ENCODE measurements around the gene ATP8B3.

The ATP8B3 gene

DNA sequence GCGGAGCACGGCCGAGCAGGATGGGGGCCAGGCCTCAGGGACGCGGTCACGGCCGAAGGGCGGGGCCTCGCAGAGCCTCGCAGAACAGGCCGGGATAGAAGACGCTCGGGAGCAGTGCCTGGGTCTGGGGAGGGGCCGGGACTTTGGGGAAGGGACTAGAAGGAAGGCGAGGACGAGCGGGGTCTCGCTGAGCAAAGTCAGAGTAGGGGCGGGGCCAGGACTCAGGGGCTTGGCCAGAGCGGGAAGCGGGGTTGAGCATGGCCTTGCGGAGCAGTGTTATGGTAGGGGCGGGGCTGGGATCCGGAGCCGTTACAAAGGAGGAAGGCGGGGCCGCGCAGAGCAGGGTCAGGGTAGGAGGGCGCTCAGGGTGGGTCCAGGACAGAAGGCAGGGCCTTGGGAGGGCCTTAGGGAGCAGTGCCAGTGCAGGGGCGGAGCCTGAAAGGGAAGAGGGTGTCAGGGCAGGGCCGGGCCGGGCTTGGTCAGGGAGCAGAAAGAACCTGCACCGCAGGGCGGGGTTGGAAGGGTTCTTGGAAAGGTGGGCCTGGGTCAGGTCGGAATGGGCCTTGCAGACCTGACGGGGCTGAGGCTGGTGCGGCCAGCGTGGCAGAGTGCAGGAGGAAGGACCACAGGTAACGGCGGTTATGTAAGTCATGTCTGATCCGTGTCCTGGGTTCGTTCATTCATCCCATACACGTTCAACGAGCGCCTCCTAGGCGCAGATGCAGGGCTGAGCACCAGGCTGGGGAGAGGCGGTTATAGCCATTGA, 533 bp upstream of the ATP8B3 start:
- peak overlapping the region; percentile 33 for H3K27ac ChIP-seq

DNA sequence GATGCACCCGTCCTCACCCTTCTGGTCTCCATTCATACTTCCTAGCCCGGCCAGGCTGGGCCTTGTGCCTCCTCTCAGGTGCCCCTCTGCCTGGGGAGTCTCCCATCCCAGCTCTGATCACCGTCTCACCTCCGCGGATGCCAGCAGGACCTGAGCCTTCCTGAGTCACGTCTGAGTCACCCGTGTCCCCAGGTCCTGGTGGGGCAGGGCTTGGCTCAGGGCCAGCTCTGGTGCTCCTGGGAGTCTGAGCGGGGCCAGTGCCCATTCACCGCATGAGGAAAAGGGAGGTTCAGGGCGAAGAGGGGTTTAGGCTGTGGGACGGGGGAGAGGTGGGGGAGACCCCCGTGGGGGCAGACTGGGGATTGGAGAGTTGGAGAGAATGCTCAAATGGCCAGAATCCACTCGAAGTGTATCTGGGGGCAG, 593 bp downstream of the ATP8B3 start:
- no peak overlapping the region for H3K27ac ChIP-seq
- TF ChIP-seq, protein P1, sequence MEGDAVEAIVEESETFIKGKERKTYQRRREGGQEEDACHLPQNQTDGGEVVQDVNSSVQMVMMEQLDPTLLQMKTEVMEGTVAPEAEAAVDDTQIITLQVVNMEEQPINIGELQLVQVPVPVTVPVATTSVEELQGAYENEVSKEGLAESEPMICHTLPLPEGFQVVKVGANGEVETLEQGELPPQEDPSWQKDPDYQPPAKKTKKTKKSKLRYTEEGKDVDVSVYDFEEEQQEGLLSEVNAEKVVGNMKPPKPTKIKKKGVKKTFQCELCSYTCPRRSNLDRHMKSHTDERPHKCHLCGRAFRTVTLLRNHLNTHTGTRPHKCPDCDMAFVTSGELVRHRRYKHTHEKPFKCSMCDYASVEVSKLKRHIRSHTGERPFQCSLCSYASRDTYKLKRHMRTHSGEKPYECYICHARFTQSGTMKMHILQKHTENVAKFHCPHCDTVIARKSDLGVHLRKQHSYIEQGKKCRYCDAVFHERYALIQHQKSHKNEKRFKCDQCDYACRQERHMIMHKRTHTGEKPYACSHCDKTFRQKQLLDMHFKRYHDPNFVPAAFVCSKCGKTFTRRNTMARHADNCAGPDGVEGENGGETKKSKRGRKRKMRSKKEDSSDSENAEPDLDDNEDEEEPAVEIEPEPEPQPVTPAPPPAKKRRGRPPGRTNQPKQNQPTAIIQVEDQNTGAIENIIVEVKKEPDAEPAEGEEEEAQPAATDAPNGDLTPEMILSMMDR (conservative IDR thresholded peaks at IDR 0.05), result no peak

More for the DNA sequence above, 533 bp upstream of the ATP8B3 start:
- TF ChIP-seq, protein P1 (conservative IDR thresholded peaks at IDR 0.05), result peak; percentile 65

- no peak overlapping the region for H3K27ac ChIP-seq
- TF ChIP-seq, protein P1 (conservative IDR thresholded peaks at IDR 0.05), result no peak
These were observed 1.5 kb downstream of the ATP8B3 start for GRCh38 chr19:1810439-1811160.

DNA sequence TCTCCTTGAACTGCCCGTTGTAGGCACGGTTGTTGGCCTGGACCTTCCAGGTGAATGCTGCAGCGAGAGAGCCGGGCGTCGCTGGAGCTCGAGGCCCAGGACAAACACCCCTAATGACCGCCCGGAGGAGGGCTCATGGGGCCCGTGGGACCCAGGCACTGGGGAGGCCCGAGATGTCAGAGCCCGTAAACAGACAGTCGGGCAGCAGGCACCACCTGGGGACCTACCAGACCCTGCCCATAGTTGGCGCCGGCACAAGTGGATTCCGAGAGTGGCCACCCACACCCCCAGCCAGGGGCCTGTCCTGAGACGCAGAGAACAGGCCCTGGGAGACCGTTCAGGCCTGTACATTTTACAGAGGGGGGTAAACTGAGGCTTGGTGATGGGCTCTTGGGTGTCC, 2.4 kb downstream of the ATP8B3 start:
- no peak overlapping the region for H3K27ac ChIP-seq
- TF ChIP-seq, protein P1 (conservative IDR thresholded peaks at IDR 0.05), result no peak

DNA sequence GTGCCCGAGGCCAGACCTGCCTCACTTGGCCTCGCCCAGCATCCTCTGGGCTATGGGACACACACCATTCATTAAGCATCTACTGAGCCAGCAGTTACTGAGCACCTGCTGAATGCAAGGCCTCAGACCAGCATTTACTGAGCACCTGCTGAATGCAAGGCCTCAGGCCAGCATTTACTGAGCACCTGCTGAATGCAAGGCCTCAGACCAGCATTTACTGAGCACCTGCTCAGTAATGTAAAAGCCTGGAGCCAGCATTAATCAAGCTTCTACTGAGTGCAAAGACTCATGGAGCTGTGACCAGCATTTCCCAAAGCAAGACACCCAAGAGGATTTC, 3.7 kb downstream of the ATP8B3 start:
- no peak overlapping the region for H3K27ac ChIP-seq
- TF ChIP-seq, protein P1 (conservative IDR thresholded peaks at IDR 0.05), result no peak

- no peak overlapping the region for H3K27ac ChIP-seq
- TF ChIP-seq, protein P1 (conservative IDR thresholded peaks at IDR 0.05), result no peak
These were observed 4.2 kb downstream of the ATP8B3 start for GRCh38 chr19:1807695-1808394.

GRCh38 chr19:1807030-1807694, 4.9 kb downstream of the ATP8B3 start:
- TF ChIP-seq, protein P1 (conservative IDR thresholded peaks at IDR 0.05), result no peak
- no peak overlapping the region for H3K27ac ChIP-seq

Measured in VCaP (cell line).